HepG2 (cell line): ENCODE measurements around the gene SH2D3C. TPM values are rescaled to one million over a fixed set of nuclear protein-coding genes. Genes with fewer than 3 reads are reported as not detected.

Experiments
- ATAC-seq: fragments of 200-7000 bp; cut with Tn5 transposase; 3 replicates; pipeline ENCODE4 v1.9.1; 2020; ENCODE audit warnings: mild to moderate bottlenecking, moderate library complexity
- BruUV-seq: library from RNA; stranded (reverse); fragments of 400-500 nt; replicated peaks from 2 replicates; lab custom pipeline; 2021; lab: Mats Ljungman, UMichigan
- CTCF ChIA-PET: fragments of 300-600 bp; formaldehyde crosslinking; extraction: SDS; loops from one replicate; lab custom pipeline; 2021; ENCODE audit warnings: low total read pairs, inconsistent platforms, low intra/inter-chr PET ratio; lab: Yijun Ruan, JAX
- POLR2A ChIA-PET: fragments of 350-600 bp; sonication (Branson Sonifier 250); formaldehyde crosslinking; loops from one replicate; lab custom pipeline; 2020; ENCODE audit warnings: antibody characterized with exemption, inconsistent platforms; lab: Yijun Ruan, JAX
- DNase-seq: peaks from one replicate; pipeline ENCODE4 v3.0.0-alpha.2; 2015; ENCODE audit warnings: low spot score
- FAIRE-seq: peaks from 3 replicates; lab custom pipeline; 2011; peaks lifted over from hg19 to GRCh38; lab: Jason Lieb, UNC
- H2AFZ ChIP-seq: one replicate; pipeline ENCODE4 v1.6.1; 2011; ENCODE audit warnings: low read length, inconsistent platforms
- H3K27ac ChIP-seq: fragments of 300-600 bp; 3 replicates; pipeline ENCODE4 v1.8.0; 2011; ENCODE audit warnings: mixed run types, mild to moderate bottlenecking, mixed read lengths, low read length, inconsistent platforms; ENCODE audit not compliant: insufficient read depth; ENCODE audit errors: extremely low read length
- H3K27me3 ChIP-seq, 2 experiments: fragments of 200-600 bp in 1 of 2; 2 replicates in 1 of 2; 3 replicates in 1 of 2; pipeline versions ENCODE4 v1.6.0 to v1.8.0; 2011; ENCODE audit warnings: low read length in 2 of 2, mild to moderate bottlenecking in 2 of 2, moderate library complexity in 2 of 2, inconsistent platforms in 1 of 2; ENCODE audit not compliant: insufficient read depth in 2 of 2, control insufficient read depth in 1 of 2
- H3K36me3 ChIP-seq, 2 experiments: fragments of 200-600 bp in 1 of 2; replicated peaks in 1 of 2; 2 replicates in 1 of 2; 3 replicates in 1 of 2; pipeline versions ENCODE4 v1.5.1 to v1.8.0; 2011; ENCODE audit warnings: low read length in 2 of 2, inconsistent platforms in 1 of 2; ENCODE audit not compliant: insufficient read depth in 2 of 2, control insufficient read depth in 1 of 2
- H3K4me1 ChIP-seq: 2 replicates; pipeline ENCODE4 v1.5.1; 2012; ENCODE audit warnings: low read length, inconsistent platforms; ENCODE audit not compliant: insufficient read depth
- H3K4me2 ChIP-seq: 2 replicates; pipeline ENCODE4 v1.6.0; 2011; ENCODE audit warnings: low read depth, low read length, inconsistent platforms
- H3K4me3 ChIP-seq, 3 experiments: fragments of 200-600 bp in 1 of 3; sonication (generic), shearing (Covaris generic) in 1 of 3; replicated peaks in 1 of 3; 2 replicates each; pipeline ENCODE4 v1.5.1; 2011 to 2016; ENCODE audit warnings: low read length in 3 of 3, inconsistent platforms in 2 of 3, low read depth in 2 of 3, mild to moderate bottlenecking in 2 of 3, control low read depth in 1 of 3, mixed read lengths in 1 of 3; ENCODE audit not compliant: insufficient read depth in 1 of 3
- H3K79me2 ChIP-seq: one replicate; pipeline ENCODE4 v1.6.1; 2011; ENCODE audit warnings: low read length, inconsistent platforms; ENCODE audit not compliant: insufficient read depth
- H3K9ac ChIP-seq: 2 replicates; pipeline ENCODE4 v1.6.0; 2011; ENCODE audit warnings: mild to moderate bottlenecking, low read depth, low read length, inconsistent platforms; ENCODE audit not compliant: insufficient read depth
- H3K9me3 ChIP-seq: 2 replicates; pipeline ENCODE4 v1.5.1; 2012; ENCODE audit warnings: mild to moderate bottlenecking, low read length
- H4K20me1 ChIP-seq: 2 replicates; pipeline ENCODE4 v1.6.0; 2011; ENCODE audit warnings: inconsistent platforms, mild to moderate bottlenecking, low read length, moderate library complexity; ENCODE audit not compliant: insufficient read depth
- FLYWCH1 ChIP-seq: sonication (generic); formaldehyde crosslinking; IDR thresholded peaks from 2 replicates; pipeline ENCODE4 v1.8.1; 2023; ENCODE audit warnings: mild to moderate bottlenecking, missing genetic modification reagents
- PLSCR1 ChIP-seq: sonication (generic); formaldehyde crosslinking; IDR thresholded peaks from 2 replicates; pipeline ENCODE4 v1.5.0; 2020; ENCODE audit warnings: missing genetic modification reagents, mild to moderate bottlenecking, borderline replicate concordance
- ZBTB33 ChIP-seq: sonication (generic); formaldehyde crosslinking; IDR thresholded peaks from 2 replicates; pipeline ENCODE4 v1.4.0; 2020; ENCODE audit warnings: missing genetic modification reagents
- ZNF672 ChIP-seq: sonication (generic); formaldehyde crosslinking; IDR thresholded peaks from 2 replicates; pipeline ENCODE4 v1.8.1; 2022; ENCODE audit warnings: missing genetic modification reagents
- ZNF792 ChIP-seq: IDR thresholded peaks from 2 replicates; pipeline ENCODE4 v1.6.1; 2016
- whole genome bisulfite sequencing: methylation state at CpG from one replicate; pipeline ENCODE4 v1.1.6; 2017; ENCODE audit warnings: low lambda C conversion rate; 5-methylcytosine and 5-hydroxymethylcytosine counted together
- in situ Hi-C: cut with HindIII; loops from 2 replicates; pipeline ENCODE4 v1.10.0; 2017; ENCODE audit warnings: low pct_unique_long_range_greater_than_20kb; ENCODE audit not compliant: extremely low pct_ligation_motif_present
- intact Hi-C: fragments of 100-400 bp; cut with micrococcal nuclease; formaldehyde crosslinking; loops from one replicate; pipeline ENCODE4 v1.10.0; 2022; ENCODE audit not compliant: unreplicated experiment
- polyA plus RNA-seq, 8 experiments: library from polyadenylated mRNA; depleted of rRNA in 3 of 8; stranded (reverse) in 7 of 8; unstranded in 1 of 8; fragments of >200 nt; fragmentation: Illumina TruSeq in 4 of 8; extraction: Trizol in 4 of 8; gene quantifications; 2 replicates each; pipeline versions ENCODE4 v1.2.1 to v1.2.3, GENCODE V29; 2011 to 2016; ENCODE audit warnings: low read depth in 4 of 8, missing spikeins in 1 of 8, mixed read lengths in 1 of 8; ENCODE audit not compliant: insufficient read depth in 1 of 8
- total RNA-seq, 5 experiments: library from RNA; depleted of rRNA; stranded (reverse); fragments of >200 nt; fragmentation: Illumina TruSeq; extraction: Trizol; gene quantifications; 2 replicates each; pipeline ENCODE4 v1.2.3, GENCODE V29; 2016; ENCODE audit warnings: low read depth in 1 of 5

The SH2D3C gene
- total and polyA plus RNA-seq, 2 of the 13 experiments (the other 11 are each of a cell fraction or from before 2014, with no cell fraction given): not detected

DNA sequence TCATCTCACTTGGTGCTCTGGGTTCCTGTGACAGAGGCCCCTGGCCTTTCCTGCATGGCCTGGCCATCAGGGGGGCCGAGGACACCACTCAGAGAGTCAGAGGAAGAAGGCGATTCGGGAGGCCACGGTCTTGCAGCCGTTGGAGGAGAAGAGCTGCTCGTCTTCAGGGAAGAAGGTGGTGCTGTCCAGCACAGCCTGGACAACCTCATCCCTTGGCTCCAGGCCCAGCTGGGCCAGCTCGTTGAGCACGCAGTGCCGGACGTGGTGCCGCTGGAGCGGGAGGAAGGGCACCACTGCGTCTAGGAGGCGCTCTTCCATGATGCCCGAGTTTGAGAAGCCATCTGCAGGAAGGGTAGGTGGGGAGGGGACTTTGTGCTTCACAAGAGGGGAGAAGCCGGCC is 46.5 kb downstream of the SH2D3C start:
- H4K20me1 ChIP-seq: no peaks in the 10 kb centered on the region

More for the DNA sequence above, 46.5 kb downstream of the SH2D3C start:
- Histone ChIP-seq H3K36me3 (no peaks in the 10 kb centered on the region), H3K27ac (no peak overlapping the region), H3K4me2 (no peak overlapping the region), H3K4me1 (peaks cover 38% of the 10 kb centered on the region), H2AFZ (no peak overlapping the region), H3K9ac (no peak overlapping the region), H3K4me3 (no peak overlapping the region), H3K27me3 (peaks cover 0 to 2% of the 10 kb centered on the region in 2 experiments; a peak in 1 of 5 replicates), H3K79me2 (no peaks in the 10 kb centered on the region), H3K9me3 (no peaks in the 10 kb centered on the region)
- TF ChIP-seq ZNF792: no peak
- no peak for TF ChIP-seq PLSCR1
- TF ChIP-seq ZNF672 (CRISPR knock-in tag): no peak
- peak; percentile 59; the same call in 1 of the 2 replicates for TF ChIP-seq ZBTB33
- TF ChIP-seq FLYWCH1 (CRISPR knock-in tag): no peak
- WGBS: 84% methylated on average over 16 of the region's 16 CpGs
- POLR2A ChIA-PET: no interaction called here
- in situ Hi-C loops: loop anchor here (10.0 kb wide), 1 partner anchor 227 kb away; no protein-coding TSS in a partner anchor
- FAIRE-seq: no peak
- no peak for ATAC-seq
- DNase-seq: no peak
- CTCF ChIA-PET: interaction anchor here (3.9 kb wide), 1 partner anchor 142 kb away, joined by 33 read pairs; no protein-coding TSS in a partner anchor
- no TSS peak for BruUV-seq
- intact Hi-C loops: no loop called here
